IPS-NIHi7 (cell line): ENCODE results near the gene CDH24.

Experiments used
- DNase-seq: peaks from one replicate; pipeline ENCODE4 v3.0.0; 2012; ENCODE audit warnings: mixed read lengths; ENCODE audit errors: extremely low spot score

CDH24 gene

GRCh38 chr14:23056956-23057756, at the start of gene CDH24:
Gene CDH24, minus strand, starts transcription at chr14:23057520. Its CDS starts 1,787 bp downstream, at chr14:23055733.
- peak; percentile 80 for DNase-seq

- no peak for DNase-seq
Measured at GRCh38 chr14:23106747-23107045, 49.4 kb upstream of the CDH24 start.

GRCh38 chr14:23105348-23105824, 48.1 kb upstream of the CDH24 start:
- DNase-seq: no peak

GRCh38 chr14:23104591-23105347, 47.4 kb upstream of the CDH24 start, which contains the start of gene CIROP:
Gene CIROP, minus strand, starts transcription at chr14:23104989. Its CDS starts 69 bp downstream, at chr14:23104920.
- no peak for DNase-seq

GRCh38 chr14:23104070-23104590, 46.8 kb upstream of the CDH24 start:
- DNase-seq: no peak

- DNase-seq: no peak
Measured at GRCh38 chr14:23103581-23103980, 46.3 kb upstream of the CDH24 start.

GRCh38 chr14:23102801-23103200, 45.5 kb upstream of the CDH24 start:
- DNase-seq: no peak

GRCh38 chr14:23101986-23102625, 44.8 kb upstream of the CDH24 start:
- DNase-seq: no peak

- DNase-seq: no peak
Measured at GRCh38 chr14:23101213-23101970, 44.1 kb upstream of the CDH24 start.

- DNase-seq: no peak
Measured at GRCh38 chr14:23099212-23099861, 42.0 kb upstream of the CDH24 start.

- DNase-seq: no peak
Measured at GRCh38 chr14:23097786-23098185, 40.5 kb upstream of the CDH24 start.

- DNase-seq: peak; percentile 97
Measured at GRCh38 chr14:23095196-23096108, 38.1 kb upstream of the CDH24 start, which contains the start of gene C14orf119. Gene C14orf119, plus strand, starts transcription at chr14:23095505. Its CDS starts 2,154 bp downstream, at chr14:23097659.

- DNase-seq: no peak
Measured at GRCh38 chr14:23094666-23095195, 37.4 kb upstream of the CDH24 start, which contains the start of gene ACIN1. Gene ACIN1, minus strand, starts transcription at chr14:23095136. Its CDS starts 24 bp downstream, at chr14:23095112.

- DNase-seq: peak; percentile 85
Measured at GRCh38 chr14:23093991-23094665, 36.8 kb upstream of the CDH24 start.

- no peak for DNase-seq
Measured at GRCh38 chr14:23093526-23093925, 36.2 kb upstream of the CDH24 start.

GRCh38 chr14:23093104-23093503, 35.8 kb upstream of the CDH24 start:
- no peak for DNase-seq

- DNase-seq: no peak
Measured at GRCh38 chr14:23091294-23092225, 34.2 kb upstream of the CDH24 start.

- no peak for DNase-seq
Measured at GRCh38 chr14:23090254-23090636, 32.9 kb upstream of the CDH24 start.
